GM12878 (cell line): ENCODE measurements around the gene CRTC1. TPM values are rescaled to one million over a fixed set of nuclear protein-coding genes. Genes with fewer than 3 reads are reported as not detected.

Experiments
- ATAC-seq: fragments of 200-7000 bp; cut with Tn5 transposase; 3 replicates; pipeline ENCODE4 v1.9.1; 2020; ENCODE audit warnings: mild to moderate bottlenecking, moderate library complexity
- BruUV-seq: library from RNA; stranded (reverse); fragments of 400-500 nt; replicated peaks from 2 replicates; lab custom pipeline; 2021; lab: Mats Ljungman, UMichigan
- CTCF ChIA-PET: fragments of 300-600 bp; sonication (Branson Sonifier 250); formaldehyde crosslinking; extraction: SDS; loops from one replicate; lab custom pipeline; 2021; ENCODE audit warnings: inconsistent platforms; lab: Yijun Ruan, JAX
- POLR2A ChIA-PET: fragments of 350-600 bp; formaldehyde crosslinking; extraction: SDS; loops from one replicate; lab custom pipeline; 2021; ENCODE audit warnings: inconsistent platforms; lab: Charles Lee
- RAD21 ChIA-PET: fragments of 300-600 bp; sonication (Branson Sonifier 250); formaldehyde crosslinking; loops from one replicate; lab custom pipeline; 2023; ENCODE audit warnings: antibody characterized with exemption; ENCODE audit not compliant: unreplicated experiment; lab: Charles Lee
- SMC1A ChIA-PET: fragments of 300-600 bp; sonication (Branson Sonifier 250); formaldehyde crosslinking; loops from one replicate; lab custom pipeline; 2023; ENCODE audit not compliant: unreplicated experiment, uncharacterized antibody; lab: Charles Lee
- DNase-seq: peaks from one replicate; pipeline ENCODE4 v3.0.0-alpha.2; 2011; ENCODE audit warnings: low read depth, low spot score
- FAIRE-seq: peaks from 3 replicates; lab custom pipeline; 2011; peaks lifted over from hg19 to GRCh38; lab: Jason Lieb, UNC
- H2AFZ ChIP-seq: 2 replicates; pipeline ENCODE4 v1.6.0; 2011; ENCODE audit warnings: low read depth, low read length, control low read depth; ENCODE audit not compliant: control insufficient read depth
- H3K27ac ChIP-seq: 2 replicates; pipeline ENCODE4 v1.5.1; 2011; ENCODE audit warnings: control low read depth; ENCODE audit not compliant: control insufficient read depth, insufficient read depth
- H3K27me3 ChIP-seq, 2 experiments: replicated peaks in 1 of 2; 2 replicates each; pipeline versions ENCODE4 v1.6.0 to v1.6.1; 2011; ENCODE audit warnings: low read length in 1 of 2; ENCODE audit not compliant: control insufficient read depth in 2 of 2, insufficient read depth in 2 of 2
- H3K36me3 ChIP-seq, 2 experiments: 2 replicates each; pipeline ENCODE4 v1.5.1; 2011; ENCODE audit warnings: low read length in 1 of 2; ENCODE audit not compliant: control insufficient read depth in 2 of 2, insufficient read depth in 2 of 2
- H3K4me1 ChIP-seq: 2 replicates; pipeline ENCODE4 v1.6.1; 2011; ENCODE audit warnings: mild to moderate bottlenecking, low read length, moderate library complexity, mixed read lengths; ENCODE audit not compliant: control insufficient read depth, insufficient read depth
- H3K4me2 ChIP-seq: 2 replicates; pipeline ENCODE4 v1.6.0; 2011; ENCODE audit warnings: control low read depth; ENCODE audit not compliant: control insufficient read depth, insufficient read depth
- H3K4me3 ChIP-seq: fragments of 200-600 bp; sonication (generic); 2 replicates; pipeline ENCODE4 v1.5.1; 2016
- H3K79me2 ChIP-seq: 2 replicates; pipeline ENCODE4 v1.6.0; 2011; ENCODE audit warnings: low read length; ENCODE audit not compliant: control insufficient read depth, insufficient read depth
- H3K9ac ChIP-seq: 2 replicates; pipeline ENCODE4 v1.8.0; 2011; ENCODE audit warnings: low read length, control low read depth, mixed read lengths; ENCODE audit not compliant: control insufficient read depth, insufficient read depth
- H3K9me3 ChIP-seq: replicated peaks from 3 replicates; pipeline ENCODE4 v1.5.1; 2011; ENCODE audit warnings: mild to moderate bottlenecking, low read length; ENCODE audit not compliant: control insufficient read depth, insufficient read depth
- H4K20me1 ChIP-seq: 2 replicates; pipeline ENCODE4 v1.6.0; 2011; ENCODE audit not compliant: control insufficient read depth, insufficient read depth
- ATF7 ChIP-seq: fragments of 450-650 bp; IDR thresholded peaks from 2 replicates; pipeline ENCODE4 v1.6.1; 2016; ENCODE audit warnings: low read depth, mild to moderate bottlenecking
- BMI1 ChIP-seq: fragments of 450-650 bp; IDR thresholded peaks from 2 replicates; pipeline ENCODE4 v1.6.1; 2016; ENCODE audit warnings: mild to moderate bottlenecking, moderate library complexity, borderline replicate concordance
- CEBPB ChIP-seq, 2 experiments: fragments of 150-350 bp in 1 of 2; IDR thresholded peaks; 2 replicates each; pipeline ENCODE4 v1.6.1; 2012 to 2014; ENCODE audit warnings: low read depth in 2 of 2, low read length in 2 of 2, borderline replicate concordance in 1 of 2, inconsistent platforms in 1 of 2
- CHD2 ChIP-seq: IDR thresholded peaks from 2 replicates; pipeline ENCODE4 v1.6.1; 2011; ENCODE audit warnings: low read depth, low read length, improper control_type of control experiment, borderline replicate concordance
- CHD4 ChIP-seq: fragments of 200-600 bp; sonication (generic); IDR thresholded peaks from 2 replicates; pipeline ENCODE4 v1.6.1; 2016; ENCODE audit warnings: mild to moderate bottlenecking
- JUNB ChIP-seq: IDR thresholded peaks from 2 replicates; pipeline ENCODE4 v1.6.1; 2016; ENCODE audit warnings: antibody characterized with exemption, mild to moderate bottlenecking
- MTA3 ChIP-seq: IDR thresholded peaks from 2 replicates; pipeline ENCODE4 v1.6.1; 2012; ENCODE audit warnings: low read length, inconsistent platforms, borderline replicate concordance
- MXI1 ChIP-seq: fragments of 150-350 bp; IDR thresholded peaks from 2 replicates; pipeline ENCODE4 v1.6.1; 2011; ENCODE audit warnings: low read depth, mild to moderate bottlenecking, inconsistent platforms, low read length, improper control_type of control experiment
- POLR2AphosphoS2 ChIP-seq: IDR thresholded peaks from 2 replicates; pipeline ENCODE4 v1.6.1; 2011; ENCODE audit warnings: low read depth, mild to moderate bottlenecking, low read length, improper control_type of control experiment, moderate library complexity
- POLR2AphosphoS5 ChIP-seq: IDR thresholded peaks from 2 replicates; pipeline ENCODE4 v1.6.1; 2011; ENCODE audit warnings: mild to moderate bottlenecking, low read length, inconsistent platforms
- RUNX3 ChIP-seq: IDR thresholded peaks from 2 replicates; pipeline ENCODE4 v1.6.1; 2012; ENCODE audit warnings: low read length, inconsistent platforms
- SRF ChIP-seq, 2 experiments: IDR thresholded peaks; 2 replicates each; pipeline ENCODE4 v1.6.1; 2011; ENCODE audit warnings: low read depth in 2 of 2, low read length in 2 of 2, mild to moderate bottlenecking in 1 of 2, moderate library complexity in 1 of 2
- TBL1XR1 ChIP-seq: IDR thresholded peaks from 2 replicates; pipeline ENCODE4 v1.6.1; 2012; ENCODE audit warnings: low read depth, low read length, improper control_type of control experiment
- TCF12 ChIP-seq: IDR thresholded peaks from 2 replicates; pipeline ENCODE4 v1.6.1; 2011; ENCODE audit warnings: low read depth, mild to moderate bottlenecking, low read length
- WGBS: methylation state at CpG from one replicate; pipeline ENCODE4 v1.1.6; 2016; ENCODE audit warnings: low lambda C conversion rate; ENCODE audit not compliant: insufficient replicate concordance, insufficient coverage; ENCODE audit errors: missing lambda C conversion rate; 5-methylcytosine and 5-hydroxymethylcytosine counted together
- in situ Hi-C: fragments of 300-500 bp; cut with MboI; formaldehyde crosslinking; loops from 9 replicates; pipeline ENCODE4 v1.14.3; 2018; ENCODE audit warnings: mixed read lengths
- intact Hi-C: fragments of 100-400 bp; cut with micrococcal nuclease; formaldehyde crosslinking; loops from one replicate; pipeline ENCODE4 v1.14.2; 2022; ENCODE audit not compliant: unreplicated experiment
- polyA plus RNA-seq, 11 experiments: library from polyadenylated mRNA; depleted of rRNA in 4 of 11; unstranded in 6 of 11; stranded (reverse) in 5 of 11; fragments of >200 nt; fragmentation: Nextera tagmentation in 4 of 11; fragmentation: Illumina TruSeq in 1 of 11; extraction: Ambion mirVana in 4 of 11; extraction: Trizol in 1 of 11; gene quantifications; 1 replicate in 1 of 11; 2 replicates in 10 of 11; pipeline versions ENCODE4 v1.2.1 to v1.2.3, GENCODE V29; 2011 to 2016; ENCODE audit warnings: inconsistent platforms in 2 of 11, missing spikeins in 2 of 11, low read depth in 1 of 11
- total RNA-seq, 4 experiments: library from RNA; depleted of rRNA in 3 of 4; stranded (reverse); fragments of >200 nt in 3 of 4; fragmentation: Illumina TruSeq in 1 of 4; extraction: Trizol in 1 of 4; gene quantifications; 2 replicates each; pipeline versions ENCODE4 v1.2.1 to v1.2.3, GENCODE V29; 2013 to 2021
- TF ChIP-seq, protein P1 (sequence below): IDR thresholded peaks from 2 replicates; pipeline ENCODE4 v1.6.1; 2012; ENCODE audit warnings: improper control_type of control experiment, low read depth, low read length; ENCODE audit not compliant: insufficient replicate concordance
- TF ChIP-seq, protein P2 (sequence below): fragments of 450-650 bp; IDR thresholded peaks from 2 replicates; pipeline ENCODE4 v1.6.1; 2017; ENCODE audit warnings: mild to moderate bottlenecking, moderate library complexity

CRTC1 gene
- total and polyA plus RNA-seq, 10 of the 15 experiments (the other 5 are each of a cell fraction or from before 2014, with no cell fraction given) = 0.02 to 4.6 (median 1.1) TPM; not detected in 1

DNA sequence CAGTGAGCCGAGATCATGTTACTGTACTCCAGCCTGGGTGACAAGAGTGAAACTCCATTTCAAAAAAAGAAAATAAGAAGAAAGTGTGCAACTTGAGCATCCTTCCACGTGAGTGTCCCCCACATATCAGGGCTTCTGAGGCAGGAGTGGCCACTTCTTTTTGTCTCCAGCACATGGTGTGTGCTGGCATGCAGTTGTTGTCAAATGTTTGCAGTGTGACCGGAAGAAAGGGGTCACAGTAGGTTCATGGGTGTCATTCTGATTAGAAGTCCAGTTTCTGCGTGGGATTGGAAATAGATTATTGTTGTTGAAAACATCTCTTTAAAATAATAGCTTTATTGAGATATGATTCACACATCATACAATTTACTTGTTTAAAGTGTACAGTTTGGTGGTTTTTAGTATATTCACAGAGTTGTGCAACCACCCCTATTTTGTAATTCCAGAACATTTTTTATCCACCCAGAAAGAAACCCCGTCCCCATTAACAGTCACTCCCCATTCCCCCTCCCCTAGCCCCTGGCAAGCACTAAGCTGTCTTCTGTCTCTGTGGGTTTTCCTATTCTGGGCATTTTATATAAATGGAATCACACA lies 2.2 kb downstream of the CRTC1 start:
- RAD21 ChIA-PET = no interaction called here
- intact Hi-C loops (loop anchor here (10.0 kb wide), 1 partner anchor 159 kb away; no protein-coding TSS in a partner anchor), in situ Hi-C loops (no loop called here)
- Histone ChIP-seq H3K27ac (no peak overlapping the region), H3K27me3 (no peaks in the 10 kb centered on the region), H3K9ac (no peak overlapping the region), H3K36me3 (no peaks in the 10 kb centered on the region), H3K79me2 (no peaks in the 10 kb centered on the region; the same call in 1 of the 2 replicates), H3K4me3 (no peak overlapping the region), H2AFZ (no peak overlapping the region), H3K4me2 (no peak overlapping the region), H4K20me1 (no peaks in the 10 kb centered on the region), H3K4me1 (peaks cover 12% of the 10 kb centered on the region), H3K9me3 (no peaks in the 10 kb centered on the region)
- WGBS = 64% methylated on average over 5 of the region's 5 CpGs
- POLR2A ChIA-PET = no interaction called here
- CTCF ChIA-PET = interaction anchor here (0.6 to 0.9 kb wide), 4 partner anchors 10 to 301 kb away, joined by 3 read pairs; no protein-coding TSS in a partner anchor
- FAIRE-seq (no peak), DNase-seq (no peak), ATAC-seq (no peak)
- SMC1A ChIA-PET = interaction anchor here (1.1 kb wide), 1 partner anchor 9 kb away, joined by 4 read pairs; no protein-coding TSS in a partner anchor
- BruUV-seq = TSS peak; percentile 60
- TF ChIP-seq CHD4 = no peak
- TF ChIP-seq, protein P1, sequence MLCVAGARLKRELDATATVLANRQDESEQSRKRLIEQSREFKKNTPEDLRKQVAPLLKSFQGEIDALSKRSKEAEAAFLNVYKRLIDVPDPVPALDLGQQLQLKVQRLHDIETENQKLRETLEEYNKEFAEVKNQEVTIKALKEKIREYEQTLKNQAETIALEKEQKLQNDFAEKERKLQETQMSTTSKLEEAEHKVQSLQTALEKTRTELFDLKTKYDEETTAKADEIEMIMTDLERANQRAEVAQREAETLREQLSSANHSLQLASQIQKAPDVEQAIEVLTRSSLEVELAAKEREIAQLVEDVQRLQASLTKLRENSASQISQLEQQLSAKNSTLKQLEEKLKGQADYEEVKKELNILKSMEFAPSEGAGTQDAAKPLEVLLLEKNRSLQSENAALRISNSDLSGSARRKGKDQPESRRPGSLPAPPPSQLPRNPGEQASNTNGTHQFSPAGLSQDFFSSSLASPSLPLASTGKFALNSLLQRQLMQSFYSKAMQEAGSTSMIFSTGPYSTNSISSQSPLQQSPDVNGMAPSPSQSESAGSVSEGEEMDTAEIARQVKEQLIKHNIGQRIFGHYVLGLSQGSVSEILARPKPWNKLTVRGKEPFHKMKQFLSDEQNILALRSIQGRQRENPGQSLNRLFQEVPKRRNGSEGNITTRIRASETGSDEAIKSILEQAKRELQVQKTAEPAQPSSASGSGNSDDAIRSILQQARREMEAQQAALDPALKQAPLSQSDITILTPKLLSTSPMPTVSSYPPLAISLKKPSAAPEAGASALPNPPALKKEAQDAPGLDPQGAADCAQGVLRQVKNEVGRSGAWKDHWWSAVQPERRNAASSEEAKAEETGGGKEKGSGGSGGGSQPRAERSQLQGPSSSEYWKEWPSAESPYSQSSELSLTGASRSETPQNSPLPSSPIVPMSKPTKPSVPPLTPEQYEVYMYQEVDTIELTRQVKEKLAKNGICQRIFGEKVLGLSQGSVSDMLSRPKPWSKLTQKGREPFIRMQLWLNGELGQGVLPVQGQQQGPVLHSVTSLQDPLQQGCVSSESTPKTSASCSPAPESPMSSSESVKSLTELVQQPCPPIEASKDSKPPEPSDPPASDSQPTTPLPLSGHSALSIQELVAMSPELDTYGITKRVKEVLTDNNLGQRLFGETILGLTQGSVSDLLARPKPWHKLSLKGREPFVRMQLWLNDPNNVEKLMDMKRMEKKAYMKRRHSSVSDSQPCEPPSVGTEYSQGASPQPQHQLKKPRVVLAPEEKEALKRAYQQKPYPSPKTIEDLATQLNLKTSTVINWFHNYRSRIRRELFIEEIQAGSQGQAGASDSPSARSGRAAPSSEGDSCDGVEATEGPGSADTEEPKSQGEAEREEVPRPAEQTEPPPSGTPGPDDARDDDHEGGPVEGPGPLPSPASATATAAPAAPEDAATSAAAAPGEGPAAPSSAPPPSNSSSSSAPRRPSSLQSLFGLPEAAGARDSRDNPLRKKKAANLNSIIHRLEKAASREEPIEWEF = no peak
- no peak for TF ChIP-seq CHD2
- no peak for TF ChIP-seq JUNB
- no peak for TF ChIP-seq RUNX3
- no peak for TF ChIP-seq TBL1XR1
- no peak for TF ChIP-seq MXI1
- no peak for TF ChIP-seq BMI1
- TF ChIP-seq POLR2AphosphoS5 = no peak
- no peak for TF ChIP-seq SRF (IDR thresholded peaks at IDR 0.05; ENCODE audit: low read depth in 2 of 2, low read length in 2 of 2)
- no peak for TF ChIP-seq POLR2AphosphoS2
- no peak for TF ChIP-seq TCF12
- TF ChIP-seq, protein P2, sequence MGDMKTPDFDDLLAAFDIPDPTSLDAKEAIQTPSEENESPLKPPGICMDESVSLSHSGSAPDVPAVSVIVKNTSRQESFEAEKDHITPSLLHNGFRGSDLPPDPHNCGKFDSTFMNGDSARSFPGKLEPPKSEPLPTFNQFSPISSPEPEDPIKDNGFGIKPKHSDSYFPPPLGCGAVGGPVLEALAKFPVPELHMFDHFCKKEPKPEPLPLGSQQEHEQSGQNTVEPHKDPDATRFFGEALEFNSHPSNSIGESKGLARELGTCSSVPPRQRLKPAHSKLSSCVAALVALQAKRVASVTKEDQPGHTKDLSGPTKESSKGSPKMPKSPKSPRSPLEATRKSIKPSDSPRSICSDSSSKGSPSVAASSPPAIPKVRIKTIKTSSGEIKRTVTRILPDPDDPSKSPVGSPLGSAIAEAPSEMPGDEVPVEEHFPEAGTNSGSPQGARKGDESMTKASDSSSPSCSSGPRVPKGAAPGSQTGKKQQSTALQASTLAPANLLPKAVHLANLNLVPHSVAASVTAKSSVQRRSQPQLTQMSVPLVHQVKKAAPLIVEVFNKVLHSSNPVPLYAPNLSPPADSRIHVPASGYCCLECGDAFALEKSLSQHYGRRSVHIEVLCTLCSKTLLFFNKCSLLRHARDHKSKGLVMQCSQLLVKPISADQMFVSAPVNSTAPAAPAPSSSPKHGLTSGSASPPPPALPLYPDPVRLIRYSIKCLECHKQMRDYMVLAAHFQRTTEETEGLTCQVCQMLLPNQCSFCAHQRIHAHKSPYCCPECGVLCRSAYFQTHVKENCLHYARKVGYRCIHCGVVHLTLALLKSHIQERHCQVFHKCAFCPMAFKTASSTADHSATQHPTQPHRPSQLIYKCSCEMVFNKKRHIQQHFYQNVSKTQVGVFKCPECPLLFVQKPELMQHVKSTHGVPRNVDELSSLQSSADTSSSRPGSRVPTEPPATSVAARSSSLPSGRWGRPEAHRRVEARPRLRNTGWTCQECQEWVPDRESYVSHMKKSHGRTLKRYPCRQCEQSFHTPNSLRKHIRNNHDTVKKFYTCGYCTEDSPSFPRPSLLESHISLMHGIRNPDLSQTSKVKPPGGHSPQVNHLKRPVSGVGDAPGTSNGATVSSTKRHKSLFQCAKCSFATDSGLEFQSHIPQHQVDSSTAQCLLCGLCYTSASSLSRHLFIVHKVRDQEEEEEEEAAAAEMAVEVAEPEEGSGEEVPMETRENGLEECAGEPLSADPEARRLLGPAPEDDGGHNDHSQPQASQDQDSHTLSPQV = no peak
- no peak for TF ChIP-seq MTA3
- TF ChIP-seq CEBPB (IDR thresholded peaks at IDR 0.05; ENCODE audit: borderline replicate concordance in 1 of 2, low read depth in 2 of 2, low read length in 2 of 2) = no peak
- no peak for TF ChIP-seq ATF7
